KMS-11 (cell line): Measurements from ENCODE around the gene CNOT10.

Experiments
- H2AFZ ChIP-seq: fragments of 200-600 bp; sonication (generic); 2 replicates; pipeline ENCODE4 v1.6.1; 2016; ENCODE audit warnings: antibody characterized with exemption, mixed run types, low read depth
- H3K27ac ChIP-seq: fragments of 200-600 bp; sonication (generic); 2 replicates; pipeline ENCODE4 v1.6.1; 2016; ENCODE audit warnings: mild to moderate bottlenecking, mixed run types
- H3K27me3 ChIP-seq: fragments of 200-600 bp; sonication (generic); 2 replicates; pipeline ENCODE4 v1.6.1; 2017; ENCODE audit warnings: mild to moderate bottlenecking, low read depth, mixed run types, moderate library complexity; ENCODE audit not compliant: insufficient read depth
- H3K36me3 ChIP-seq: fragments of 200-600 bp; sonication (generic); 2 replicates; pipeline ENCODE4 v1.6.1; 2017; ENCODE audit warnings: mild to moderate bottlenecking, mixed run types; ENCODE audit not compliant: insufficient read depth
- H3K4me1 ChIP-seq: fragments of 200-600 bp; sonication (generic); 2 replicates; pipeline ENCODE4 v1.6.1; 2016; ENCODE audit warnings: mild to moderate bottlenecking, low read depth, mixed run types; ENCODE audit not compliant: poor library complexity, severe bottlenecking
- H3K4me2 ChIP-seq: fragments of 200-600 bp; sonication (generic); 2 replicates; pipeline ENCODE4 v1.7.0; 2016; ENCODE audit warnings: mild to moderate bottlenecking, mixed run types
- H3K4me3 ChIP-seq: fragments of 200-600 bp; sonication (generic); IDR thresholded peaks from 2 replicates; pipeline ENCODE4 v1.6.1; 2017; ENCODE audit warnings: low read depth, low read length, mixed read lengths; ENCODE audit not compliant: insufficient read depth
- H3K79me2 ChIP-seq: fragments of 200-600 bp; sonication (generic); 2 replicates; pipeline ENCODE4 v1.6.1; 2016; ENCODE audit warnings: low read depth, mixed run types; ENCODE audit not compliant: insufficient read depth
- H3K9ac ChIP-seq: fragments of 200-600 bp; sonication (generic); 2 replicates; pipeline ENCODE4 v1.6.1; 2016; ENCODE audit warnings: mild to moderate bottlenecking, mixed run types
- H4K20me1 ChIP-seq: fragments of 200-600 bp; sonication (generic); 2 replicates; pipeline ENCODE4 v1.6.1; 2016; ENCODE audit warnings: mild to moderate bottlenecking, mixed run types; ENCODE audit not compliant: insufficient read depth
- TF ChIP-seq, protein P1 (sequence below): fragments of 200-600 bp; sonication (generic); conservative IDR thresholded peaks from 2 replicates; pipeline ENCODE4 v1.6.1; 2017; ENCODE audit warnings: low read depth, mild to moderate bottlenecking, antibody characterized with exemption, low read length, moderate library complexity, mixed read lengths

Gene CNOT10

GRCh38 chr3:32743934-32744333, 58.9 kb downstream of the CNOT10 start:
- H2AFZ ChIP-seq, result no peak overlapping the region
- H3K36me3 ChIP-seq, result no peaks in the 10 kb centered on the region
- no peaks in the 10 kb centered on the region for H4K20me1 ChIP-seq
- no peak overlapping the region for H3K4me3 ChIP-seq
- TF ChIP-seq, protein P1, sequence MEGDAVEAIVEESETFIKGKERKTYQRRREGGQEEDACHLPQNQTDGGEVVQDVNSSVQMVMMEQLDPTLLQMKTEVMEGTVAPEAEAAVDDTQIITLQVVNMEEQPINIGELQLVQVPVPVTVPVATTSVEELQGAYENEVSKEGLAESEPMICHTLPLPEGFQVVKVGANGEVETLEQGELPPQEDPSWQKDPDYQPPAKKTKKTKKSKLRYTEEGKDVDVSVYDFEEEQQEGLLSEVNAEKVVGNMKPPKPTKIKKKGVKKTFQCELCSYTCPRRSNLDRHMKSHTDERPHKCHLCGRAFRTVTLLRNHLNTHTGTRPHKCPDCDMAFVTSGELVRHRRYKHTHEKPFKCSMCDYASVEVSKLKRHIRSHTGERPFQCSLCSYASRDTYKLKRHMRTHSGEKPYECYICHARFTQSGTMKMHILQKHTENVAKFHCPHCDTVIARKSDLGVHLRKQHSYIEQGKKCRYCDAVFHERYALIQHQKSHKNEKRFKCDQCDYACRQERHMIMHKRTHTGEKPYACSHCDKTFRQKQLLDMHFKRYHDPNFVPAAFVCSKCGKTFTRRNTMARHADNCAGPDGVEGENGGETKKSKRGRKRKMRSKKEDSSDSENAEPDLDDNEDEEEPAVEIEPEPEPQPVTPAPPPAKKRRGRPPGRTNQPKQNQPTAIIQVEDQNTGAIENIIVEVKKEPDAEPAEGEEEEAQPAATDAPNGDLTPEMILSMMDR, result no peak
- H3K4me2 ChIP-seq, result no peak overlapping the region
- H3K4me1 ChIP-seq, result no peaks in the 10 kb centered on the region
- H3K27ac ChIP-seq, result no peak overlapping the region
- no peaks in the 10 kb centered on the region for H3K79me2 ChIP-seq
- no peak overlapping the region for H3K9ac ChIP-seq
- no peaks in the 10 kb centered on the region for H3K27me3 ChIP-seq

- H3K36me3 ChIP-seq, result no peaks in the 10 kb centered on the region
- H3K4me2 ChIP-seq, result no peak overlapping the region
- no peaks in the 10 kb centered on the region for H3K79me2 ChIP-seq
- H3K27ac ChIP-seq, result no peak overlapping the region
- no peak overlapping the region for H2AFZ ChIP-seq
- no peak overlapping the region for H3K9ac ChIP-seq
- no peaks in the 10 kb centered on the region for H3K27me3 ChIP-seq
- no peaks in the 10 kb centered on the region for H4K20me1 ChIP-seq
- H3K4me1 ChIP-seq, result no peaks in the 10 kb centered on the region
- TF ChIP-seq, protein P1, result no peak
- no peak overlapping the region for H3K4me3 ChIP-seq
Measured at GRCh38 chr3:32751377-32751776, 66.4 kb downstream of the CNOT10 start.

DNA sequence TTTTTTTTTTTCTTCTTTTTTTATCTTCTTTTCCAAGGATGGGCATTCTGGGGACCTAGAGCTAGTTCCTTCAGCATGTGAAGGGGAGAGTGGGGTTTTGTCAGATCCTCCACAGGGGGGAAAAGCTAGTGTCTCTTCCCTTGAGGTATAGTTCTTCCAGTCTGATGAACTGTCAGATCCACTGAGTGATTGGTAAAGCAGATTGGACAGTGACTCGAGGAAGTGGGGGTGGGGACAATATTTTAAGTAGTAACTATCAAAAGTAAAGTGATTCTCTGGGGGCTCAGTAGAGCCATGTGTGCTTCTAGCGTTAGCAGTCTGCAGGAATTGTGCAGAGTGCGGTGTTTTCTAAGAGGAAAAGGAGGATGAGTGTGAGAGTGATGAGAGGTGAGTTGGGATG, 70.8 kb downstream of the CNOT10 start:
- TF ChIP-seq, protein P1, result no peak
- Histone ChIP-seq H3K9ac (no peak overlapping the region), H4K20me1 (no peaks in the 10 kb centered on the region), H3K36me3 (no peaks in the 10 kb centered on the region), H3K27me3 (no peaks in the 10 kb centered on the region), H3K27ac (no peak overlapping the region), H3K4me3 (no peak overlapping the region), H3K4me1 (peaks cover 5% of the 10 kb centered on the region), H3K79me2 (no peaks in the 10 kb centered on the region), H3K4me2 (no peak overlapping the region), H2AFZ (no peak overlapping the region)

DNA sequence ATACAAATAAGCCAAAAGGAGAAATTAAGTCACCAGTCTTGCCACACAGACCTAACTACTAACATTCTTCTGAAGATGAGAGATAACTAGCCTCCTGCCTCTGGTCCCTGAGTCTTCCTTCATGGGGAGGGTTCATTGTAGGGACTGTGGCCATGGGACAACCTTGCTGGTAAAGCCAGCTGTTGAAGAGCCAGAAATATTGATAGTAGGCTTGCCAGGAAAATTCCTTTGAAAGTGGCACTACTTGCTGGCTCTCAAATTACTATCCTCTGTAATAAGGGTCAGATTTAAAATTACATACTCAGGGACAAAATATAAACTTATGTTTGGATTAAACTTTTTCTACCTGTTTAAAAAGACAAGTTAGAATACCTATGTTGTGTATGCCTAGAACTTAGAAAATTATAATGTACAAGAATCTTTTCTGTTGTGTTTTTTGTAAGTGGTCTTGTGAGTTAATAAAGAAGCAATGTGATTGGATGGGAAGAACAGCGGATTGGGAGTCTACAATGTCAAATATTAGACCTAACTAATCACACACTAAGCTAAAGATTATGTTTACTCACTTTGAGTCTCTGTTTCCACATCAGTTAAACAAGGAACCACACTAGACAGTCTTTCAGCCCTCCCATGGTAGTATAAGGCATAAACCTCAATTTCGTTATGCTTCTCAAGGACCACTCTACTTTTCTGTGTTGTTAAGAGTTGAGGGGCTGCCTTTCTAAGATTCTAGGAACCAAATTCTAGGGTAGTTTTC, 72.8 kb downstream of the CNOT10 start:
- Histone ChIP-seq H2AFZ (no peak overlapping the region), H3K4me1 (peaks cover 5% of the 10 kb centered on the region), H4K20me1 (no peaks in the 10 kb centered on the region), H3K9ac (no peak overlapping the region), H3K79me2 (no peaks in the 10 kb centered on the region), H3K27ac (no peak overlapping the region), H3K36me3 (no peaks in the 10 kb centered on the region), H3K27me3 (no peaks in the 10 kb centered on the region), H3K4me2 (no peak overlapping the region), H3K4me3 (no peak overlapping the region)
- TF ChIP-seq, protein P1, result no peak
